Amniotic stem cell (primary cell): ENCODE results near the gene ADIG.

Experiments used
- DNase-seq: peaks from one replicate; lab custom pipeline; 2025; lab: John Stamatoyannopoulos, UW

Gene ADIG

GRCh38 chr20:38602185-38602581 lies 21.2 kb downstream of the ADIG start:
- DNase-seq: no peak

GRCh38 chr20:38603286-38603685 lies 22.3 kb downstream of the ADIG start:
- DNase-seq: no peak

- no peak for DNase-seq
These were observed 23.9 kb downstream of the ADIG start for GRCh38 chr20:38604873-38605303.

GRCh38 chr20:38607351-38607750 lies 26.4 kb downstream of the ADIG start:
- DNase-seq: no peak

GRCh38 chr20:38608188-38608587 lies 27.2 kb downstream of the ADIG start:
- DNase-seq: no peak

GRCh38 chr20:38609815-38610214 lies 28.8 kb downstream of the ADIG start:
- no peak for DNase-seq

- DNase-seq: no peak
These were observed 29.5 kb downstream of the ADIG start for GRCh38 chr20:38610521-38610920.

GRCh38 chr20:38612751-38613515 lies 31.9 kb downstream of the ADIG start:
- no peak for DNase-seq

- no peak for DNase-seq
These were observed 34.3 kb downstream of the ADIG start for GRCh38 chr20:38615283-38615682.

- DNase-seq: no peak
These were observed 35.5 kb downstream of the ADIG start for GRCh38 chr20:38616457-38616856.

GRCh38 chr20:38617011-38617829 lies 36.2 kb downstream of the ADIG start:
- DNase-seq: no peak

- no peak for DNase-seq
These were observed 36.8 kb downstream of the ADIG start for GRCh38 chr20:38617830-38618196.

GRCh38 chr20:38620441-38620840 lies 39.4 kb downstream of the ADIG start:
- no peak for DNase-seq

- DNase-seq: no peak
These were observed 42.1 kb downstream of the ADIG start for GRCh38 chr20:38623061-38623460.

GRCh38 chr20:38624084-38624483 lies 43.1 kb downstream of the ADIG start:
- DNase-seq: no peak

- no peak for DNase-seq
These were observed 44.9 kb downstream of the ADIG start for GRCh38 chr20:38625896-38626295.

GRCh38 chr20:38626921-38627659 lies 46.1 kb downstream of the ADIG start:
- DNase-seq: no peak

- DNase-seq: no peak
These were observed 47.8 kb downstream of the ADIG start for GRCh38 chr20:38628580-38629470.

- no peak for DNase-seq
These were observed 49.0 kb downstream of the ADIG start for GRCh38 chr20:38629979-38630378.

- DNase-seq: no peak
These were observed 49.7 kb downstream of the ADIG start for GRCh38 chr20:38630727-38631126.

- no peak for DNase-seq
These were observed 50.4 kb downstream of the ADIG start for GRCh38 chr20:38631155-38632022.
